ENCODE measurements around the gene CASP9.

The CASP9 gene

DNA sequence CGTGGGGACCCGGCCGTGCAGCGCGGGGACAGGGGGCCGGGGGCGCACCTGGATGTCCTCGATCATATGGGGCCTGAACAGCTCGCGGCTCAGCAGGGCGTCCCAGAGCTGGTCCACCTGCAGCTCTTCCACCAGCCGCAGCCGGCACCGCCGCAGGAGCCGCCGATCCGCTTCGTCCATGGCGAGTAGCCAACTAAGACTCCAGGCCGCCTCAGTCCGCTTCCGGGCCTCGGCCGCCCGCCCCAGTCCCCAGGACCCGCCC is at the start of gene CASP9:
Gene CASP9, minus strand, starts transcription at position 195 of the 262 bp plus-strand sequence. Its CDS starts 15 bp downstream, at position 180.
- no peak for DNase-seq

DNA sequence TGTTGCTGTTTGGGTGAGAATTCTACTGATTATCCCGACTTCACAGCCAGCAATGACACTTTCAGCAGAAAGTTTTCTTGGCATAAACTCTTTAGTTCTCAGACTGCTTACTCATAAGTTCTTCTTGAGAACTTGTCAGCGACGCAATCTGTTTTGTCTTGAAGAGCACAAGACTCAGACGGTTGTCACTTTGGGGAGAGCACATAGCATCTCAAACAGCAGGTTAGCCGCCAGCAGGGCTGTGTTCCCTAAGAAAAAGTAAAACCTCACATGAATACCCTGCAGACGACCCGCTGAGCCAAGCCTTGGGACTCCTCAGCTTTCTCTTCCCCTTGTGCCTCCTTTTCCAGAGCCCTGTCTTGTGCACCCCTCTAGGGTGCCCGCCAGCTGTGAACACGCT is 49.5 kb upstream of the CASP9 start:
- peak; percentile 9 for DNase-seq

DNA sequence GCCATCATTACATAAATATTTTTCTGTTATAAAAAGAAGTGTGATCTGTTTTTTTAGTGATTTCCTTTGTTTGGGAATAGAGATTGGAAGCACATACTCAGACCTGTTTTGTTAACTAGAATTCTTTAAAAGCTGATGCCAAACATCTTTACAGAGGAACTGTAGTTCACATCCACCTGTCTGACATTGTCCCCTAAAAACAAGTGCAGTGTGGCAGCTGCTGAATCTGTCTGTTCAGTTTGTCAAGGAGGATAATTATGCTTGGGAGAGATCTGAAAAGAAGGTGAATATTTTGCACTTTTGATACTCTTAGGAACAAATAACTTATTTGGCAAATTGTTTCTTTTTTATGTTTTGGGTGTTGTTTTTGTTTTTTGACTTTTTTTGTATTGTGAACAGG is 47.3 kb upstream of the CASP9 start:
- no peak for DNase-seq

DNA sequence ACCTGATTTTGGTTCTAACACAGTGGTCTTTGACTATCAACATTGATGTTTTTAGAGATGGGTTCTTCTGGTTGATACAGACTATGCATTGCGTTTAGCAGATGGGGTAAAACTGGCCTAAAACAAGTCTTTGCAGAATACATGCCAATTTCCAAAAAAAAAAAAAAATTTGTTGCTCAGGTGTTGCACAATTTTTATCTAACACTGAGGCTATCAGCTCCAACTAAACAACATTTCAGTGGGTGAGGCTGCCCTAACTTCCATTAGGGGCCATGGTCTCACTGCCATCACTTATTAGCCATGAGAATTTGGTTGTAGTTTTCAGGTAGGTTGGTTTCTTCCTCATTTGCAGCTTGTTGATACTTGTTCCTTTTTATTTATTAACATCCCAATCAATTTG is 46.8 kb upstream of the CASP9 start:
- no peak for DNase-seq

DNA sequence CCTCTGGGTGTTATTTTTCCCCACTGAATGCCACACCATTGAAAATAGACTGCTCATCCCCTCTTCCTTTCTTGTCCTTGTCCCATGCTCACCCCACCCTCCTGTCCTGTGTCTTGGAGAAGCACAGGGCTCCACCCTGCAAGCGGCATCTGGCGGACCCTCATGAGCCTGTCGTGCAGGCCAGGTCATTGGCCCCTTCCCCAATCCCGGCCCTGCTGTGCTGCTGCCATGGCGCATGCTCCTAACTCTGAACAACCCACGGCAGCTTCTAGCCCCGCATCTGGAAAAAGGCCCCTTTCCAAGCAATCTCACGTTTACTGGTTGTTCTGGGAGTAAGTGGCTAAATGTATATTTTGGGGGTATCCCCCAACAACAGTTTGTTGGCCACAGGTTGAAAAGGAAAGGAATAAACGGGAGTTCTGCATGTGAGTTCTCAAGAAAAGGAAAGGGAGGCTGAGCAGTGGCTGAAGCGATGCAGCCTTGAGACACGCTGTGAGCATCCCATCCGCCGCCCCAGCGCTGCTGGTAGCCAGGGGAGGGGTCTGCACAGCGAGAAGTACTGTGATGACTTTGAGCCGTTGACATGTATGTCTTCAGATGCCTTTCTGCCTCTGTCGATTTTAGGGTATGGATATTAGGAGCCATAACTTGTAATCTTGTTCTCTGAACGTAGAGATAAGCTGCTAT is 44.5 kb upstream of the CASP9 start:
- no peak for DNase-seq

DNA sequence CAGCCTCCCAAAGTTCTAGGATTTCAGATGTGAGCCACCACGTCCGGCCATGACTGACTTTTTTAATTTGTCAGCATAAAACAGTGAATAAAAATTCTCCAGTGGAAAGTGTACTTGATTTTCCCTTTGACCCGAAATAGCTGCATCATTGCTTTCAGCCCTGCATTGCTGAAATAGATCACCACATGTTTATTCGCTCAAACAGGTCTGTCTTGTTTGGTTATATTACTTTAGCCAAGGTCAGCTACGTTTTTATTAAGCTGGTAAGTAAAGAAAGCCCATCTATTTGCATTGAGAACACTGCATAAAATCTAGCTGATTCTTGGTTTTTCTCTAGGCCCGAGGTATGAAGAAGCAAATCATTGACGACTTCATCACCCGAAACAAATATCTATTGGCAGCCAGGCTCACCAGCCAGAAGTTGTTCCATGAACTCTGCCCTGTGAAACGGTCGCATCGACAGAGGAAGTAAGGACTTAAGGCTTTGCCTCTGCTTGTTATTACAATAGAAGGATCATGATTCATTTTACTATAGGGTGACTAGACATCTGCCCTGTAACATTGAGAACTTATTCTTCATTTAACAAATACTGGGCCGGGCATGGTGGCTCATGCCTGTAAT is 35.3 kb upstream of the CASP9 start:
- no peak for DNase-seq

DNA sequence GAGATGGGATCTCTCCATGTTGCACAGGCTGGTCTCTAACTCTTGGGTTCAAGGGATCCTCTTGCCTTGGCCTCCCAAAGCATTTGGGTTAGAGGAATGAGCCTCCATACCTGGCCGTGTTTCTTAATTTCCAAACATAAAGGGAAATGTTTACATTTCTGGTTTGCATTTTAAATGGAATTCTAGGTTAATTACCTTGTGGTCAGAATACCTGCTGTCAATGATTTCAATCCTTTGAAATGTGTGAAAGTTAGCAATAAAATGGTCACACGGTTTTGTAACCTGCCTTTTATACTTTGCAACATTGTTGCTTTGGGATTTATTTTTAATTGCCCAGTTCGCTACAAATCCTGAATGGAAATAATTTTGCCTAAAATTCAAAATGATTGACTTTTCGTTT is 34.5 kb upstream of the CASP9 start:
- DNase-seq: no peak

DNA sequence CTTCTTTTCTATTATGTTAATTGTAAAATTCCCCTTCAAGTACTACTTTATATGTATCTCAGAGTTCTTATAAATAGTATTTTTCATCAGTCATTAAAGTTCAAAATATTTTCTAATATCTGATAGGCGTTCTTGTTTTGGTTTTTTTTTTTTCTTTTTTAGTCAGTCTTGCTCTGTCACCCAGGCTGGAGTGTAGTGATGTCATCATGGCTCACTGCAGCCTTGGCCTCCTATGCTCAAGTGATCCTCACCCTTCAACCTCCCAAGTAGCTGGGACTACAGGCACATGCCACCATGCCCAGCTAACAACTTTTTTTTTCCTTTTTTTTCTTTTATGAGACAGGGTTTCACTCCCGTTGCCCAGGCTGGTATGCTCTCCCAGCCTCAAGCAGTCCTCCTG is 33.6 kb upstream of the CASP9 start:
- no peak for DNase-seq

DNA sequence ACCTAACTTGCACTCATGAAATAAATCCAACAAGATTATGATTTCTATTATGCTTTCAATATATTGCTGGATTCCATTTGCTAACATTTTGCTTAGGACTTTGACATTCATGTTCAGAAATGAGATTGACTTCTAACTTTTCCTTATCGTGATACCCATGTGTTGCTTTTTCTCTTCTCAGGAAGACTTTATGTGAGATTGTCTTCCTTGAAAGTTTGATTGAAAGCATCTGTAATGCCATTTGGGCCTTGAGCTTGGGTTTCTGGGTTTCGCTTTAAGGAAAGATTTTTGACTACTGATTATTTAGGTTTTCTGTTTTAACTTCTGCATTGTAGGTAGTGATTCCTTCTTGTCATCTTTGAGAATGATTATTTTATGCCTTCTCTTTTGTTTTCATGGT is 33.0 kb upstream of the CASP9 start:
- DNase-seq: no peak

DNA sequence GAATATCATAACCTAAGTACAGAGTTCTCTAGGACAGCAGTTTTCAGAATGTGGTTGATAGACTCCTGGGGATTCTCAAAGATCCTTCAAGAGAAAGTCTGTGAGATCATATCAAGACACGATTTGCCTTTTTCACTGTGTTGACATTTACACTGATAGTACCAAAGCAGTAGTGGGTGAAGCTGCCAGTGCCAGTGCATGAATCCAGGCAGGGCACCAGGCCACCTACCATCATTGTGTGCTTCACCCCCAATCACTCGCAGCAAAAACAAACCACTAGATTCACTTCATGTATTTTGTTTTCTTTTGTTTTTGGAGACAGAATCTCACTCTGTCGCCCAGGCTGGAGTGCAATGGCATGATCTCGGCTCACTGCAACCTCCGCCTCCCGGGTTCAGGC is 26.6 kb upstream of the CASP9 start:
- no peak for DNase-seq

DNA sequence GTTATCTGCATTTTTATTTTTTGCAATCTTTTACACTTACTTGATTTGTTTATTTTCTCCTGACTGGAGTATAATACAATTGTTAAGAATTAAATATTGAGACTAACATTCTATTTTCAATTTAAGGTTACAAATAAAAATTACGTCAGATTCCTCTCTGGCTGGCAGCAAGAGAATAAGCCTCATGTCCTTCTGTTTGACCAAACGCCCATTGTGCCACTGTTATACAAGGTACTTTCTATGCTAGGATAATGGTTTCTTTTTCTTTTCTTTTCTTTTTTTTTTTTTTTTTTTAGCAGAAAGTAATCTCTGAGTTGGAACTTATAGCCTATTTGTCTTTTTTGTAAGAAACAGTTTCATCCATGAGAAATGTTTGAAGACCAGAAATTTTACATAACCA is 22.6 kb upstream of the CASP9 start:
- DNase-seq: no peak

DNA sequence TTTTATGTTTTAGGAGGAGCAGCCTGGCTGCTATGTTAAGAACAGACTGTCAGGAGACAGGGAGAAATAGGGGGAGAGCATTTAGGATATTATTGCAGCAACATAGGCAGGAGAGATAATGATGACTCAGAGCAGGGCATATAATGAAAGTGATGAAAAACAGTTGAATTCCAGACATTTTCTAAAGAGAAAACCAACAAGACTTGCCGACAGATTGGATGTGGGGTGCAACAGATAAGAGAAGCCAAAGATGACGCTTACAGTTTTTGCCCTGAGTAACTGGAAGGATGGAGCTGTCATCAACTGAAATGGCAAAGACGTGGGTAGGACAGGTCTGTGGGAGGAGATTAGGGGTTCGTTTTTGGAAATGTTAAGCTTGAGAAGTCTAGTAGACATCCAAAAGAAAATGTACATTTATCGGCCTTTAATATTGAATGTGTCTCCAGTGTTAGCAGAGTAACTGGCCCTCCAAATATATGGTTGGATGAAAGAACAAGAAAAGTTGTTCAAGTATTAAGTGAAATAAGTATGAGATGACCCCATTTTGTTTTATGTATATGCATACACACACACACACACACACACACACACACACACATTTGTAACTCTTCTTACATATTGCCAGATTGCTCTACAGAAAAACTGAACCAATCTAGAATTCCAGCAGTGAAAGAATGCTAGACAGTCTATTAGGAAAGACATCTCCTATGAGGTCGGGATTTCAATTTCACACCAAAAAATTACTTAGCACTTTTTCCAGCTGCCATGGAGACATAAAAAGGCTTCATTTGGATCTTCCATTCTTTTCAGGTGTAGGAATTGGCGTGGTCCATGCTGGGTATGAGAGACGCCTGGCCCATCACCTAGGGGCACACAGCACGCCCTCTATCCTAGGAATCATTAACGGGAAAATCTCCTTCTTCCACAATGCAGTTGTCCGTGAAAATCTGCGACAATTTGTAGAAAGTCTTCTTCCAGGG is 19.9 kb upstream of the CASP9 start:
- no peak for DNase-seq

DNA sequence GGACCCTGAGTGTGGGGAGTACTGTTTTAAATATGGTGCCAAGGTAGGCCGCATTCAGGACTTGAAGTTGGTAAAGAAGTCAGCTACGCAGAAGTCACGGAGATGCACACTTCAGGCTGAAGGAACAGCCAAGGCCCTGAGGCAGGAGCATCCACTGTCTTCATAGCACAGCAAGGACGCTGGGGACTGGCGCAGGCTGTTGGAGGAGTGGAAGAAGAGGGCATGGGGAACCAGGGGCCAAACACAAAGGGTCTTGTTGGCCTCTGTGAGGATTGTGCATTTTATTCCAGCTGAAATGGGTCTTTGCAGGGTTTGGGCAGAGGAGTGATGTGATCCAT is 19.2 kb upstream of the CASP9 start:
- no peak for DNase-seq

DNA sequence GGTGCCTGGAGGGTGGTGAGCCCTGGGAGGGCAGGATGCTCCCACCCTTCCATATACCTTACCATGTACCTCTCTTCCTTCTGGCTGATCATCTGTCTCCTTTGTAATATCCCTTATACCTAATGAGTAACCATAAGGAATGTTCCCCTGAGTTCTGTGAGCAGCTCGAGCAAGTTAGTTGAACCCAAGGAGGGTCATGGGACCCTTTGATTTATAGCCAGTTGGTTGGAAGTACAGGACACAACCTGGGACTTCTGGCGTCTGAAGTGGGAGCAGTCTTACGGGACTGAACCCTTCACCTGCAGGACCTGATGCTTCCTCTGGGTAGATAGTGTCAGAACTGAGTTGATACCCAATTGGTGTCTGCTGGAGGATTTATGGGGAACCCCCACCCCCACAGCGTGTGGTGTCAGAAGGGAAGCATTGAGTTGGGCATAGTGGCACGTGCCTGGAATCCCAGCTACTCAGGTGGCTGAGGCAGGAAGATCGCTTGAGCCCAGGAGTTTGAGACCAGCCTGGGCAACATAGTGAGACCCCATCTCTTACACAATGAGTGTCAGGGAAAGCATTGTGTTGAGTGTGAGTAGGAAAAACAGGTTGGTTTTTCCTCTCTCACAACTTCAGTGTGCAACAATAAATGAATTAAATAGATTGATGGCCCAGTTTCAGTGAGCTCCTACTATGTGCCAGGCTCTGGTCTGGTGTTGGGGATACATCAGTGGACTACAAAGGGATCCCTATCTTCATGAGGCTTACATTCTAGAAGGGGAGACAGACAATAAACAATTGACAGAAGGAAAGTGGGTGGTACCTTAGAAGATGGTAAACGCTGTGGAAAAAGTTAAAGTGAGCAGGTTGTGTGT is 18.6 kb upstream of the CASP9 start:
- DNase-seq: no peak

DNA sequence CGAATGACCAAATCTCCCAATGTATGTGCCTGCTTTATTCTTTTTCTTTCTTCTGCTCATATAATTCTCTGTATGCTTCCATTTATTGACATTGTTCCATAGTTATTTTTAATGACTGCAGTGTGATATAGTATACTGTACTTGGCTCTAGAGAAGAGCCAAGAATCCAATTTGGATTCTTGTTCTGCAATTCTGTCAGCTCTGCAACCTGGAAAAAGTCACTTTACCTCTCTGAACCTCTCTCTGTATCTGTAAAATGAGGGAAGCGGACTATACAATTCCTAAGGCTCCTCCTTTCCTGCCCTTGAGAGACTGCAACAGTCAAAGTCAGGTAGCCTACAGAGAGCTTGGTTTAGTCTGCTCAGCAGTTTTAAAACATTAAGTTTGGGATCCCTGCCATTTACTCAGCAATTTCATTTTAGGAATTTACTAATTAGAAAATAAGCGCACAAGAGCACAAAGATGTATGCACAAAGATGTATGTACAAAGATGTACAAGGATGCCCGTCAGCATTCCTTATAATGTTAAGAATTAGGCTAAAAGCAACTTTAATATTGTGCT is 17.3 kb upstream of the CASP9 start:
- DNase-seq: no peak

DNA sequence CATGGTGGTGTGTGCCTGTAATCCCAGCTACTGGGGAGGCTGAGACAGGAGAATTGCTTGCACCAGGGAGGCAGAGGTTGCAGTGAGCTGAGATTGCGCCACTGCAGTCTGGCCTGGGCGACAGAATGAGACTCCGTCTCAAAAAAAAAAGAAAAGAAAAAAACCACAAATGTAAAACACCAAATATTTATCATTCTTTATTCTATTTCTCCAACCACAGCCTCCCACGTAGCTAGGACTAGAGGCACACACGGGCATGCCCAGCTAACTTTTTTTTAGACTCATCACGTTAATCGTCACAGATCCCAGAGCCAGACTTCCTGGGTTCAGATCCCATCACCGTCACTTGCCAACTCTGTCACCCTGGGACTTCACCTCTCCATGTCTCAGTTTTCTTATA is 16.2 kb upstream of the CASP9 start:
- DNase-seq: no peak

DNA sequence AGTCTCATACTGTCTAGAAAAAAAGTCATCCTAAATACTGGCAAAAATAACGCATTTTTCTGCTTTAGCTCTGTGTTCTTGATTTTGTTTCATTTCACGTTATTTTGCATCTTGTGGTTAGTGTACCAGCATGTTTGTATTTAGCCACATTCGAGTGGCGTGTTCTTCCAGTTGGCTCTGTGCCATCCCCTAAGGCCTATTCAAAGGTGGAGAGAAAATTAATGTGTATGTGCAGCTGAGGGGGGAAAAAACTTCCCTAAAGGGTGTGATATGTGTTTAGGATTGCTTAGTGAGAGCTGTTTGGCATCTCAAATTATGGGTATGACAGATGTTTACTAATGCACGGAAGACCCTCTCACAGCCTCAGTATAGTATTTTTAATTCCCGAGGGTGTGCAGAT is 14.8 kb upstream of the CASP9 start:
- no peak for DNase-seq

DNA sequence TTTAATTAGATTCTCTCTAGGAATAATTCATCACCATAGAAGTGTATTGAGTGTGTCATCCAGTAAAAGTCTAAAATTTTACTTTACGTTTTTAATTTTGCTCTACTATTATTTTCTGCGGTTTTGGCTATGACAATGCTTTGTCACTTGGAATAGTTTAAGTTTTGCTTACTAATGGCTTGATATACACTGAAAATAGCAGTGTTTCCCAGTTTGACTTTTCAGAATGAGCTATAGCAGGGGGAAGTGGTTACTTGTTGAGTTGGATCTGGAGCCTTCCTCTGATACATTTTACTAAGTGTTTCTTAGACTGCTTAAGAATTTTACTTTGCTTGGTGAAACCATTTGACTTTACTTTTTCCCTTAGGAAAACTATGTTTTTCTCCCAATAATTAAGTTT is 7.7 kb upstream of the CASP9 start:
- no peak for DNase-seq

DNA sequence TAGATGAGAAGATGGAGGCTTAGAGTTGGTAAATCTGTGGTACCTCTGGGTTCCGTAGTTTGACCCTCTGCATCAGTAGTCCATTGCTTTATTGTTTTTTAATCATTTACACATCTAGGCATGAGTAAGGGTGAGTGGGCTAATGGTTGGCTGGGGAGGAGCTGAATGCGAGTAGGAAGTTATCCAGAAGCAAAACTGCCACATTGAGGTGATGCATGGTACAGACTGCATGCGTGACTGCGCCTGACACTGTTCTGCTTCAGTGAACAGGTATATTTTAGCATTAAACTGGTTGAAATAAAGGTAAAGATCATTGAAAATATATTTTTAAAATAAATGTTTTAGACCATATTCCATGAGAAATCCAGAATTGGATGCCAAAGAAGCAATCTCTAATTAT is 7.0 kb upstream of the CASP9 start:
- DNase-seq: no peak

DNA sequence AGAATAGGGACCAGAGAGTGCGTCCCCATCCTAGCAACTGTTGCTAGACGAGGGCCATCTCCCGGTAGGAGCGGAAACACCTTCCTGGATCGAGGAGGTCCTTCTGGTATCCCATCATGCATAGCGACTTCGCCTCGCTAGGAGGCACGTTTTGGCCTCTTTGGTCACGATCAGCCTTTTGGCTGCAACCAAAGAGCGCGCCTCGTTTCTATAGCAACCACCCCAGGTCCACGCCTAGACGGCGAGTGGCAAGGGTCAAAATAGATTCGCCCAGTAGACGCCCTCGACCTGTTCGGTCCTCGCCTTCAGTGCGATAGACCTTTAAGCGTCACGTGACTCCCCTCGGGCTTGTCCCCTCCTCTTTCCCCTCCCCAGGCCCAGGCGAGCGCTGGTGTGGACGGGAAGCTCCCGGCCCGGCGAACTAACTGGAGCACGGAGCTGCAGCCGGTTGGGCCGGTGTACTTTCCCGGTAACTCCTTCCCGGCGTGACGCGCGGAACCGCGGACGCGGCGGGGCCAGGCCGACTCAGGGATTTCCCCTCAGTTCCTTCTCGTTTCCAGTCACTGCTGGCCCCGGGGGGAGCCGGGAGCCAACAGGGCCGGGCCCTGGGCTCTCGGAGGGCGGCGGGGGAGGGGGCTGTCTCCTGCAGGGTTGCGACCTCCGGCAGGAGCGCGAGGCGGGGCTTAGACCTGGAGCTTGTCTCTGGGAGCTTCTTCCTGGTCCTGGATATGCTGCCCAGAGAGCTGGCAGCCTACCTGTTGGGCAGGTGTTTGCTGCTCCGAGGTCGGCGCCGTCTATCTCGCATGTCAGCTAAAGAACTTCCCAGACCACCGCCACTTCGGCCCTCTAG is 2.7 kb upstream of the CASP9 start, which contains the start of gene DNAJC16:
Gene DNAJC16, plus strand, starts transcription at position 359 of the 850 bp plus-strand sequence. CDS start 2,258 bp downstream, outside the sequence.
- peak; percentile 100 for DNase-seq

DNA sequence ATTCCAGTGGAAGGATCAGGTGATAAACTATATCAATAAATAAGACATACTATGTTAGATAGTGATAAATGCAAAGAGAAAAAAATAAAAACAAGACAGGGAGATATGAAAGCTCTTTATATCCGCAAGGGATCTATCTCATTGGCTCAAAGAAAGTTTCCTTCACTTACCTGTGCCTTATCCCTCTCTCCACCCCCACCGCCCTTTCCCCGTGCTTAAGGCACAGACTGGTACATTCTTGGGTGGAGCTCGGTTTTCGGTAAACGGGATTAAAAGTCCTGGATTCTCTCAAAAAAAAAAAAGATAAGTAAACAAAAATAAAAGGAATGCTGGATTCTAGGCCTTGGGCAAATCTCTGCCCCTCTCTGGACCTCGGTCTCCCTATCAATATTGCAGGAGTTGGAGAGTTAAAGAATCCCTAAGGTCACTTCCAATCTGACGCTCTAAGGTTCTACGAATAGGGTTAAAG is 2.0 kb upstream of the CASP9 start:
- DNase-seq: no peak

Data from HCEC 1CT (cell line).